Measurements from ENCODE around the gene BARHL2. TPM values are rescaled to one million over a fixed set of nuclear protein-coding genes. Genes with fewer than 3 reads are reported as not detected.

BARHL2 gene
- total and polyA plus RNA-seq, 3 experiments from 2014 or later, result not detected

GRCh38 chr1:90717356-90717664 is 208 bp upstream of the BARHL2 start:
- Mint-ChIP-seq H3K27me3 (peaks cover 88 to 89% of the 10 kb centered on the region in 2 donors), H3K4me1 (peaks cover 25 to 30% (median 26%) of the 10 kb centered on the region in 3 donors), H3K4me3 (peak overlapping the region; percentile 13 to 81 (median 50)), H3K27ac (peak overlapping the region in 2 of 8 donors; percentile 50 to 93), H3K36me3 (peaks cover 0 to 2% (median 1%) of the 10 kb centered on the region in 3 donors), H3K9me3 (peaks cover 4 to 44% (median 38%) of the 10 kb centered on the region in 5 donors)
- POLR2A ChIA-PET, result no interaction called here
- Histone ChIP-seq H3K4me1 (ENCODE audit: insufficient read depth, low read length) (peaks cover 6% of the 10 kb centered on the region), H3K27ac (ENCODE audit: low read depth, low read length) (no peak overlapping the region), H3K4me3 (ENCODE audit: low read length) (no peak overlapping the region), H3K9me3 (ENCODE audit: low read length) (no peaks in the 10 kb centered on the region), H3K27me3 (ENCODE audit: insufficient read depth, low read length, poor library complexity, severe bottlenecking) (peaks cover 90% of the 10 kb centered on the region), H3K36me3 (ENCODE audit: insufficient read depth, low read length) (no peaks in the 10 kb centered on the region)
- CTCF ChIA-PET, result interaction anchor here (0.6 kb wide), 1 partner anchor 115 kb away, joined by 3 read pairs; no protein-coding TSS in a partner anchor
- DNase-seq, result no peak

GRCh38 chr1:90716243-90716551 is 905 bp downstream of the BARHL2 start:
- H3K9me3 Mint-ChIP-seq, result peaks cover 4 to 41% (median 37%) of the 10 kb centered on the region in 5 donors
- peaks cover 6% of the 10 kb centered on the region for H3K4me1 ChIP-seq (ENCODE audit: insufficient read depth, low read length)
- POLR2A ChIA-PET, result no interaction called here
- H3K36me3 ChIP-seq (ENCODE audit: insufficient read depth, low read length), result no peaks in the 10 kb centered on the region
- peaks cover 17 to 23% (median 20%) of the 10 kb centered on the region in 3 donors for H3K4me1 Mint-ChIP-seq
- H3K9me3 ChIP-seq (ENCODE audit: low read length), result no peaks in the 10 kb centered on the region
- DNase-seq, result no peak
- no peak overlapping the region for H3K27ac ChIP-seq (ENCODE audit: low read depth, low read length)
- no peak overlapping the region for H3K4me3 ChIP-seq (ENCODE audit: low read length)
- peak overlapping the region in 6 of 7 donors; percentile 9 to 52 (median 32) for H3K4me3 Mint-ChIP-seq
- peak overlapping the region in 2 of 8 donors; percentile 19 to 50 for H3K27ac Mint-ChIP-seq
- H3K36me3 Mint-ChIP-seq, result peaks cover 0 to 2% (median 1%) of the 10 kb centered on the region in 3 donors
- CTCF ChIA-PET, result interaction anchor here (0.9 kb wide), 1 partner anchor 9 kb away, joined by 3 read pairs; no protein-coding TSS in a partner anchor
- peaks cover 89% of the 10 kb centered on the region for H3K27me3 ChIP-seq (ENCODE audit: insufficient read depth, low read length, poor library complexity, severe bottlenecking)
- H3K27me3 Mint-ChIP-seq, result peaks cover 86 to 88% of the 10 kb centered on the region in 2 donors

DNA sequence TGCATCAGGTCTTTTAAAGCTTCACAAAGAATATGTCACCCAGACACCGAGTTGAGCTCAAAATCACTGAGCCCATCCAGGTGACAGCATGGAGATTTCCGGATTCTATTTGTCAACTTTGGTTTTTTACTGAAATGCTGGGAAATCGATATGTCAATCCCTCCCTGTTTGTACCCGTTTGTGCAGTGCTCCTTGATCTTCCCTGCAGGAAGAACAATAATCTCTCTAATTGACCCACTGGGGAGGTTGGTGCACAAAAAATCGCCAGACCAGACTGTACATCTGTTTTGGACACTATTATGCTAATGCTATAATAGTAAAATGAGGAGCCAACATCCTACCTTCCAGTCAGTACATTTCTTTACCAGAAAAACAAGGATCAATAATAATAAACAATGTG is 1.8 kb downstream of the BARHL2 start:
- POLR2A ChIA-PET, result no interaction called here
- DNase-seq, result no peak
- Mint-ChIP-seq H3K4me1 (peaks cover 16 to 22% (median 18%) of the 10 kb centered on the region in 3 donors), H3K9me3 (peaks cover 4 to 38% (median 31%) of the 10 kb centered on the region in 5 donors), H3K4me3 (no peak overlapping the region), H3K36me3 (peaks cover 0 to 2% (median 1%) of the 10 kb centered on the region in 3 donors), H3K27ac (no peak overlapping the region), H3K27me3 (peaks cover 81 to 88% of the 10 kb centered on the region in 2 donors)
- CTCF ChIA-PET, result interaction anchor here (0.9 to 2.0 kb wide), 2 partner anchors 10 to 13 kb away, joined by 3 to 5 read pairs; no protein-coding TSS in a partner anchor
- peaks cover 6% of the 10 kb centered on the region for H3K4me1 ChIP-seq (ENCODE audit: insufficient read depth, low read length)
- no peak overlapping the region for H3K27ac ChIP-seq (ENCODE audit: low read depth, low read length)
- H3K4me3 ChIP-seq (ENCODE audit: low read length), result no peak overlapping the region
- peaks cover 90% of the 10 kb centered on the region for H3K27me3 ChIP-seq (ENCODE audit: insufficient read depth, low read length, poor library complexity, severe bottlenecking)
- H3K9me3 ChIP-seq (ENCODE audit: low read length), result no peaks in the 10 kb centered on the region
- H3K36me3 ChIP-seq (ENCODE audit: insufficient read depth, low read length), result no peaks in the 10 kb centered on the region

GRCh38 chr1:90714521-90714951 is 2.6 kb downstream of the BARHL2 start:
- H3K4me3 Mint-ChIP-seq, result peak overlapping the region in 1 of 7 donors; percentile 19
- Histone ChIP-seq H3K4me3 (ENCODE audit: low read length) (no peak overlapping the region), H3K36me3 (ENCODE audit: insufficient read depth, low read length) (no peaks in the 10 kb centered on the region), H3K27me3 (ENCODE audit: insufficient read depth, low read length, poor library complexity, severe bottlenecking) (peaks cover 89% of the 10 kb centered on the region), H3K4me1 (ENCODE audit: insufficient read depth, low read length) (peaks cover 6% of the 10 kb centered on the region), H3K9me3 (ENCODE audit: low read length) (no peaks in the 10 kb centered on the region), H3K27ac (ENCODE audit: low read depth, low read length) (no peak overlapping the region)
- H3K27ac Mint-ChIP-seq, result peak overlapping the region in 2 of 8 donors; percentile 21 to 62
- DNase-seq, result no peak
- H3K36me3 Mint-ChIP-seq, result peaks cover 0 to 2% (median 1%) of the 10 kb centered on the region in 3 donors
- H3K4me1 Mint-ChIP-seq, result peaks cover 16 to 22% (median 17%) of the 10 kb centered on the region in 3 donors
- peaks cover 80 to 91% of the 10 kb centered on the region in 2 donors for H3K27me3 Mint-ChIP-seq
- peaks cover 4 to 36% (median 27%) of the 10 kb centered on the region in 5 donors for H3K9me3 Mint-ChIP-seq
- ChIA-PET CTCF (interaction anchor here (2.0 kb wide), 1 partner anchor 14 kb away, joined by 5 read pairs; no protein-coding TSS in a partner anchor), POLR2A (no interaction called here)

DNA sequence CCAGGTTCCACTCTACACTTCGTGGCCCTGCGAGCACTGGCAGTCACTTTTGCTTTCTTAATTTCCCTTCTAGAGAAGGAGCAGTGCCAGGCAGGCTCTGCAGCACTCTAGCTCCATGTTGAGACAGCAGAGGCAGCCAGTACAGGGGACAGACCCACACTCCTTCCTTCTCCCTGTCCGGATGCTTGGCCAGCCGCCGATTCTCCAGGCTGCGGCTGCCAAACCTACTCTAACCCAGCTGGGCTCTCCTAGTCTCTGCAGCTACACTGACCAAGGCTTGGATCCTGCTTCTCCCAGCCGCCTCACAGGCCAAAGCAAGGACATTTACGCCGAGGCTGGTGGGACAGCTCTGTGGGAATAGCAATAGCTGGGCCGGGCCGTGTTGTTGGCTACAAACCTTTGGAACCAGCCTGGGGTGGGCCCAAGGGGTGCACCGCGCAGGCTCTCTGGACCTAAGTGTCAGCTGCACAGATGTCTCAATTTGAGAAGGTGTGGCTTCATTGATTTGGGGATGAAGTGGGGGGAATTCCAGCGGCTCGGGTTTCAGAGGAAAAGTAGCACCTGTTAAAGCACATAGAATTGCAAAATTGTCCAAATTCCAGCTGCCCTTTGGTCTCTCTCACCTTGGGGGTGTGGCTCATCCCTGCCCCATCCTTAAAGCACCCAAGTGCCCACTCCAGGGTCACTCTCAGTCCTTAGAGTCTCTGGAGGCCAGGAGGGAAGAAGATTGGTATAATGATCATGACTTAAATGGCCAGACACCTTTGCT is 3.2 kb downstream of the BARHL2 start:
- ChIA-PET CTCF (interaction anchor here (2.0 kb wide), 1 partner anchor 14 kb away, joined by 5 read pairs; no protein-coding TSS in a partner anchor), POLR2A (no interaction called here)
- no peak for DNase-seq
- Mint-ChIP-seq H3K27ac (peak overlapping the region in 1 of 8 donors; percentile 62), H3K9me3 (peaks cover 4 to 30% (median 21%) of the 10 kb centered on the region in 5 donors), H3K36me3 (peaks cover 0 to 2% (median 1%) of the 10 kb centered on the region in 3 donors), H3K4me1 (peaks cover 13 to 19% (median 15%) of the 10 kb centered on the region in 3 donors), H3K4me3 (peak overlapping the region in 2 of 7 donors; percentile 14 to 32), H3K27me3 (peaks cover 79 to 91% of the 10 kb centered on the region in 2 donors)
- Histone ChIP-seq H3K27me3 (ENCODE audit: insufficient read depth, low read length, poor library complexity, severe bottlenecking) (peaks cover 84% of the 10 kb centered on the region), H3K27ac (ENCODE audit: low read depth, low read length) (no peak overlapping the region), H3K36me3 (ENCODE audit: insufficient read depth, low read length) (no peaks in the 10 kb centered on the region), H3K4me3 (ENCODE audit: low read length) (no peak overlapping the region), H3K4me1 (ENCODE audit: insufficient read depth, low read length) (peaks cover 6% of the 10 kb centered on the region), H3K9me3 (ENCODE audit: low read length) (no peaks in the 10 kb centered on the region)

DNA sequence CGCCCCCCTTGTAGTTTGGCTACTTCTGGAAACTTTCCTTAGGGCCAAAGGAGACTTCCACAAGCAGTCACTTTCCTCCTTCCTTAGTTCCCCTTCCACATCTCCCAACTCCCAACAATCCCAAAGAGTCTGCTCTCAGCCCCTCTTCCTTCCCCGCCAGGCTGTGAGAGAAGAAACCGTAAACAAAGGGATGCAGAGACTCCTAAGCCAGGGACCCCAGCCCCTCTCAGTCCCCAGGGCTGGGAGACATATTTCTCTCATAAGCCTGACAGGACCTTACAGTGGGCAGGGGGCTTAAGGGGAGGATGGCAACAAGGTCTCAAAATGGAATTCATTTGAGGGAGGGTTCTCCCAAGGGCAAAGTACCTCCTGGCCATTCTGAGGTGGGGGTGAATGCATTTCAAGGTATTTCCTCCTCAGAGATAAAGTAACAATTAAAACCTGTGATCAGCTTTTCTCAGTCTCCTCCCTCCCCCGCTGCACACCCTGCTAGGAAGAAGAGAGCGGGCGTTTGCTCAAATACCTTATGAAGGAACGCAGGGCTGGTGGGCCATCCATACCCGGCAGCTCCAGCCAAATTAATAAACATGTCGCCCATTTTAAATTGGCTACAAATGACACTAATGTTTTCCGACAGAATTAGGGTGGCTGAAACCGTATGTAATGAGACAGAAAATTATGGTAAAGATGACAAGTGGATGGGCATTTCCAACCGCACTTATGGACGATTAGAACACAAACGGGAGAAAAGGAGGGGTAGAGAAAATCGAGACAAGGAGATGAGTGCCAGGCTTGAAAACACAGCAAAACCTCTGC is 4.0 kb downstream of the BARHL2 start:
- CTCF ChIA-PET, result no interaction called here
- POLR2A ChIA-PET, result no interaction called here
- H3K27ac Mint-ChIP-seq, result peak overlapping the region in 1 of 8 donors; percentile 64
- no peaks in the 10 kb centered on the region for H3K36me3 ChIP-seq (ENCODE audit: insufficient read depth, low read length)
- H3K4me1 ChIP-seq (ENCODE audit: insufficient read depth, low read length), result peaks cover under 1% of the 10 kb centered on the region
- peak overlapping the region in 1 of 7 donors; percentile 14 for H3K4me3 Mint-ChIP-seq
- H3K36me3 Mint-ChIP-seq, result peaks cover 0 to under 1% (median under 1%) of the 10 kb centered on the region in 3 donors
- H3K27me3 ChIP-seq (ENCODE audit: insufficient read depth, low read length, poor library complexity, severe bottlenecking), result peaks cover 83% of the 10 kb centered on the region
- DNase-seq, result no peak
- no peak overlapping the region for H3K27ac ChIP-seq (ENCODE audit: low read depth, low read length)
- peaks cover 82 to 93% of the 10 kb centered on the region in 2 donors for H3K27me3 Mint-ChIP-seq
- H3K4me1 Mint-ChIP-seq, result peaks cover 7 to 14% (median 11%) of the 10 kb centered on the region in 3 donors
- H3K9me3 Mint-ChIP-seq, result peaks cover 4 to 25% (median 18%) of the 10 kb centered on the region in 5 donors
- H3K4me3 ChIP-seq (ENCODE audit: low read length), result no peak overlapping the region
- H3K9me3 ChIP-seq (ENCODE audit: low read length), result no peaks in the 10 kb centered on the region

DNA sequence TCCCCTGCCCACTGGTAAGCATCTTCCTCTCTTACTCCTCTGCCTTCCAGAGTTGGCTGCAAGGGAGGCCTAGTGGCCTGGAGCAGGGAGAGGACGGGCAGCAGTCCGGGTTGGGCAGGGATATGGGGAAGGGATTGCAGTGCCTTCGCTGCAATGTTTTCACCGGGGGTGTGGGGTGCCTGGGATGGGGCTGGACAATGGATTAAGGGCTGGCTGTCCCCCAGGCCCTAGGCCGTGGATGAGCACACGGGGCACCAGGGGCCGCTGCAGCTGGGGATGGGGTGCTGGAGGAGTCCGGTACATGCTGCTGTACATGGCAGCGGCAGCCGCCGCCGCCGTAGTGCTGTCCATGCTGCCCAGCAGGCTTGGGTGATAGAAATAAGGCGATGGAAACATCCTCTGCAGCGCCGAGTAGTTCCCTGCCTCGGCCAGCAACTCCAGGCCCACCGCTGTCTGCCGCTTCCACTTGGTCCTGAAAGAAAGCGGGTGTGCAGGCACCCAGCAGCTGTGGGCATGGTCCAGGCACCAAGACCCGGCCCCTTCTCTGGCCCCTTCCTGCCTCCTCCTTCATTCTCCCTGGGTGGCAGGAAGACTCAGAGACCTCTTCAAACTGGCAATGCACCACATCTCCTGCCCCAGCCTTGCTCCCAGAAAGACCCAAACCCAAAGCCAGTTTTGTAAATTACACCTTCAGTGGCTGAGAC is 4.8 kb downstream of the BARHL2 start:
- CTCF ChIA-PET, result no interaction called here

More for the DNA sequence above, 4.8 kb downstream of the BARHL2 start:
- Histone ChIP-seq H3K27me3 (ENCODE audit: insufficient read depth, low read length, poor library complexity, severe bottlenecking) (peaks cover 88% of the 10 kb centered on the region), H3K4me3 (ENCODE audit: low read length) (no peak overlapping the region), H3K4me1 (ENCODE audit: insufficient read depth, low read length) (no peaks in the 10 kb centered on the region), H3K27ac (ENCODE audit: low read depth, low read length) (no peak overlapping the region), H3K36me3 (ENCODE audit: insufficient read depth, low read length) (no peaks in the 10 kb centered on the region), H3K9me3 (ENCODE audit: low read length) (no peaks in the 10 kb centered on the region)
- Mint-ChIP-seq H3K27ac (peak overlapping the region in 1 of 8 donors; percentile 64), H3K36me3 (no peaks in the 10 kb centered on the region), H3K4me1 (peaks cover 8 to 17% (median 13%) of the 10 kb centered on the region in 3 donors), H3K27me3 (peaks cover 86 to 99% of the 10 kb centered on the region in 2 donors), H3K4me3 (no peak overlapping the region), H3K9me3 (peaks cover 4 to 25% (median 19%) of the 10 kb centered on the region in 5 donors)
- POLR2A ChIA-PET, result no interaction called here
- no peak for DNase-seq

All from CD8-positive, alpha-beta memory T cell (primary cell).